Suprapubic skin (tissue), 4 donors: ENCODE results near the gene C1QL4.

ENCODE experiments used
- CTCF ChIP-seq, 2 donors: fragments of 200-600 bp in 1 of 2; fragments of 450-650 bp in 1 of 2; sonication (generic) in 1 of 2; IDR thresholded peaks; one replicate each; pipeline ENCODE4 v1.5.1; 2016 to 2019; ENCODE audit warnings: antibody characterized with exemption in 2 of 2, mild to moderate bottlenecking in 1 of 2, moderate library complexity in 1 of 2
- EP300 ChIP-seq: sonication (generic); formaldehyde crosslinking; IDR thresholded peaks from one replicate; pipeline ENCODE4 v1.6.1; 2017; ENCODE audit warnings: antibody characterized with exemption
- POLR2A ChIP-seq, 2 donors: fragments of 450-650 bp; IDR thresholded peaks; one replicate each; pipeline ENCODE4 v1.6.1; 2017; ENCODE audit warnings: antibody characterized with exemption in 2 of 2, mild to moderate bottlenecking in 2 of 2, moderate library complexity in 2 of 2
- POLR2AphosphoS5 ChIP-seq, 3 donors: sonication (generic); formaldehyde crosslinking; IDR thresholded peaks; one replicate each; pipeline ENCODE4 v1.6.1; 2017; ENCODE audit warnings: antibody characterized with exemption in 3 of 3

GRCh38 chr12:49304161-49304560 lies 32.8 kb downstream of the C1QL4 start:
- no peak for TF ChIP-seq CTCF (IDR thresholded peaks at IDR 0.05)
- TF ChIP-seq POLR2A (IDR thresholded peaks at IDR 0.05), result no peak
- no peak for TF ChIP-seq POLR2AphosphoS5 (IDR thresholded peaks at IDR 0.05)
- no peak for TF ChIP-seq EP300
